AG08396 (cell line): ENCODE data around the gene C1QTNF6.
"Not testable (repeated sequence)": the region's sequence is repeated elsewhere in the genome, so short reads cannot be mapped to it uniquely, and the experiment has no call there.

Source experiments
- DNase-seq: peaks from one replicate; pipeline ENCODE4 v3.0.0; 2012; ENCODE audit warnings: low spot score, mixed read lengths

The C1QTNF6 gene

GRCh38 chr22:37206841-37207821 lies 19.1 kb upstream of the C1QTNF6 start:
- DNase-seq, result no peak

- DNase-seq, result no peak
Measured at GRCh38 chr22:37206118-37206840, 18.2 kb upstream of the C1QTNF6 start.

- DNase-seq, result no peak
Measured at GRCh38 chr22:37205046-37205445, 17.0 kb upstream of the C1QTNF6 start.

GRCh38 chr22:37204045-37204655 lies 16.1 kb upstream of the C1QTNF6 start:
- no peak for DNase-seq

- DNase-seq, result no peak
Measured at GRCh38 chr22:37203354-37204044, 15.5 kb upstream of the C1QTNF6 start.

- DNase-seq, result no peak
Measured at GRCh38 chr22:37202716-37203115, 14.7 kb upstream of the C1QTNF6 start.

- DNase-seq, result no peak
Measured at GRCh38 chr22:37202001-37202555, 14.0 kb upstream of the C1QTNF6 start.

GRCh38 chr22:37201443-37201820 lies 13.4 kb upstream of the C1QTNF6 start:
- not testable (repeated sequence) for DNase-seq

- DNase-seq, result no peak
Measured at GRCh38 chr22:37199760-37200108, 11.7 kb upstream of the C1QTNF6 start.

GRCh38 chr22:37199103-37199759 lies 11.2 kb upstream of the C1QTNF6 start:
- DNase-seq, result peak; percentile 99

GRCh38 chr22:37198258-37199102 lies 10.4 kb upstream of the C1QTNF6 start:
- DNase-seq, result peak; percentile 86

GRCh38 chr22:37197451-37198257 lies 9.6 kb upstream of the C1QTNF6 start:
- peak; percentile 74 for DNase-seq

- peak; percentile 91 for DNase-seq
Measured at GRCh38 chr22:37196539-37197450, 8.7 kb upstream of the C1QTNF6 start.

GRCh38 chr22:37195921-37196320 lies 7.9 kb upstream of the C1QTNF6 start:
- DNase-seq, result no peak

- no peak for DNase-seq
Measured at GRCh38 chr22:37194750-37195149, 6.7 kb upstream of the C1QTNF6 start.

- DNase-seq, result no peak
Measured at GRCh38 chr22:37193629-37194191, 5.7 kb upstream of the C1QTNF6 start.

GRCh38 chr22:37192741-37193140 lies 4.7 kb upstream of the C1QTNF6 start:
- DNase-seq, result no peak

- no peak for DNase-seq
Measured at GRCh38 chr22:37192204-37192603, 4.2 kb upstream of the C1QTNF6 start.
